ENCODE measurements around the gene CLSTN1. TPM values are rescaled to one million over a fixed set of nuclear protein-coding genes. Genes with fewer than 3 reads are reported as not detected.

Gene CLSTN1
- total RNA-seq, 1 donor from 2014 or later = 127 TPM

DNA sequence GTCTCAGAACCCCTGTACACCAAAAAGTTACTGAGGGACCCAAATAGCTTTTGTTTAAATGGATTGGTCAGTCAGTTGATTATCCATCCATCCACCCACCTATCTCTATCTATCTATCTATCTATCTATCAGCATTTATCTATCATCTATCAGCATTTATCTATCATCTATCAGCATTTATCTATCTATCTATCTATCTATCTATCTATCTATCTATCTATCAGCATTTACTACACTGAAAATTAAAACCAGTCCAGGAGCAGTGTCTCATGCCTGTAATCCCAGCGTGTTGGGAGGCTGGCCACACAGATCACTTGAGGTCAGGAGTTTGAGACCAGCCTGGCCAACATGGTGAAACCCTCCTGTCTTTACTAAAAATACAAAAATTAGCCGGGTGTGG, 47.1 kb downstream of the CLSTN1 start:
- Mint-ChIP-seq H3K4me1 (no peaks in the 10 kb centered on the region), H3K36me3 (peaks cover 15% of the 10 kb centered on the region), H3K27ac (no peak overlapping the region), H3K9me3 (no peaks in the 10 kb centered on the region), H3K27me3 (ENCODE audit: low read depth) (no peaks in the 10 kb centered on the region), H3K4me3 (no peak overlapping the region)
- TF ChIP-seq CTCF (IDR thresholded peaks at IDR 0.05; ENCODE audit: unreplicated experiment) = no peak
- DNase-seq (ENCODE audit: low spot score in 2 of 2, unreplicated experiment in 2 of 2) = no peak

DNA sequence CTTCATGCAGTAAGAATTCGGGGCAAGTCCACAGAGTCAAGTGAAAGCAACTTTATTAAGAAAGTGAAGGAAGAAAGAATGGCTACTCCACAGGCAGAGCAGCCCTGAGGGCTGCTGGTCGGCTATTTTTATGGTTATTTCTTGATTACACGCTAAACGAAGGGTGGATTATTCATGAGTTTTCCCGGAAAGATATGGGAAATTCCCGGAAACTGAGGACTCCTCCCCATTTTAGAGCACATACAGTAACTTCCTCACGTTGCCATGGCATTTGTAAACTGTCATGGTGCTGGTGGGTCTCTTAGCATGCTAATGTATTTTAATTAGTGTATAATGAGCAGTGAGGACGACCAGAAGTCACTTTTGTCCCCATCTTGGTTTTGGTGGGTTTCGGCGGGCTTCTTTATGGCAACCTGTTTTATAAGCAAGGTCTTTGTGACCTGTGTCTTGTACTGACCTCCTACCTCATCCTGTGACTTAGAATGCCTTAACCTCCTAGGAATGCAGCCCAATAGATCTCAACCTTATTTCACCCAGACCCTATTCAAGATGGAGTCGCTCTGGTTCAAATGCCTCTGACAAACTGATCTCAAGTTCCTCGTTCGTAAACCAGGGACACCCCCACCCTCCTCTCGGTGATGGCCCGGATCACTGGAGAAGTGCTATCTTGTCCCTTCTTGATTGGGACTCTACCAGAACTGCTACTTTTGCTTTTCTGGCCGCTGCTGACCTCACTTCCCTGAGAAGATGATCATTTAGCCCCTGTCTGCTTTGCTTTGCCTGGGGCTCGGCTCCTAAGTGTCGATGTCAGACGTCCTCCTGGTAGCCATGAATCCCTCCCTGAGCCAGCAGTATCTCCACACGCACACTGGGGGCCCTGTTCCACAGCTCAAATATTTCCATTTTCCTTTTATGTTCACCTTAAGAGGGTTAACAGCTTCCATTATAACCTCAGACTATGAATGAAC, 48.8 kb downstream of the CLSTN1 start:
- DNase-seq (ENCODE audit: low spot score in 2 of 2, unreplicated experiment in 2 of 2) = no peak
- Mint-ChIP-seq H3K36me3 (peaks cover 15% of the 10 kb centered on the region), H3K4me3 (no peak overlapping the region), H3K27ac (no peak overlapping the region), H3K4me1 (no peaks in the 10 kb centered on the region), H3K9me3 (no peaks in the 10 kb centered on the region), H3K27me3 (ENCODE audit: low read depth) (no peaks in the 10 kb centered on the region)
- no peak for TF ChIP-seq CTCF (IDR thresholded peaks at IDR 0.05; ENCODE audit: unreplicated experiment)

- peaks cover 14% of the 10 kb centered on the region for H3K36me3 Mint-ChIP-seq
- no peaks in the 10 kb centered on the region for H3K4me1 Mint-ChIP-seq
- no peak overlapping the region for H3K27ac Mint-ChIP-seq
- H3K4me3 Mint-ChIP-seq = no peak overlapping the region
- no peaks in the 10 kb centered on the region for H3K9me3 Mint-ChIP-seq
- no peak for DNase-seq (ENCODE audit: low spot score in 2 of 2, unreplicated experiment in 2 of 2)
- TF ChIP-seq CTCF (IDR thresholded peaks at IDR 0.05; ENCODE audit: unreplicated experiment) = no peak
- no peaks in the 10 kb centered on the region for H3K27me3 Mint-ChIP-seq (ENCODE audit: low read depth)
Measured at GRCh38 chr1:9770298-9770697, 53.5 kb downstream of the CLSTN1 start.

DNA sequence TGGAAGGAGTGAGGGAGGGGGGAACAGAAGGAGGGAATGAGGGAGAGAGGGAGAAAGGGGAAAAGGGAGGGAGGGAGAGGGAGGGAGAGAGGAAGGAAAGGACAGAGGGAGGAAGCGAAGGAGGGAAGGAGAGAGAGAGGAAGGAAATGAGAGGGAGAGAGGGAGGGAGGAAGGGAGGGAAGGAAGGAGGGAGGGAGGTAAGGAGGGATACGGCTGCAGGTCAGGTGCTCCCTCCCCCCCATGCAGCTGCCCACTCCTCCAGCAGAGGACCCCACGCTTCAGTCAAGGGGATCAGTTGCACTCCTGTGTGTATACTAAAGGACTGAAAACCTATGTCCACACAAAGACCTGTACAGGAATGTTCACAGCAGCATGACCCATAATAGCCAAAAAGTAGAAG, 54.8 kb downstream of the CLSTN1 start:
- TF ChIP-seq CTCF (IDR thresholded peaks at IDR 0.05; ENCODE audit: unreplicated experiment) = no peak
- Mint-ChIP-seq H3K36me3 (peaks cover 14% of the 10 kb centered on the region), H3K27ac (no peak overlapping the region), H3K27me3 (ENCODE audit: low read depth) (no peaks in the 10 kb centered on the region), H3K9me3 (no peaks in the 10 kb centered on the region), H3K4me3 (no peak overlapping the region), H3K4me1 (no peaks in the 10 kb centered on the region)
- no peak for DNase-seq (ENCODE audit: low spot score in 2 of 2, unreplicated experiment in 2 of 2)

DNA sequence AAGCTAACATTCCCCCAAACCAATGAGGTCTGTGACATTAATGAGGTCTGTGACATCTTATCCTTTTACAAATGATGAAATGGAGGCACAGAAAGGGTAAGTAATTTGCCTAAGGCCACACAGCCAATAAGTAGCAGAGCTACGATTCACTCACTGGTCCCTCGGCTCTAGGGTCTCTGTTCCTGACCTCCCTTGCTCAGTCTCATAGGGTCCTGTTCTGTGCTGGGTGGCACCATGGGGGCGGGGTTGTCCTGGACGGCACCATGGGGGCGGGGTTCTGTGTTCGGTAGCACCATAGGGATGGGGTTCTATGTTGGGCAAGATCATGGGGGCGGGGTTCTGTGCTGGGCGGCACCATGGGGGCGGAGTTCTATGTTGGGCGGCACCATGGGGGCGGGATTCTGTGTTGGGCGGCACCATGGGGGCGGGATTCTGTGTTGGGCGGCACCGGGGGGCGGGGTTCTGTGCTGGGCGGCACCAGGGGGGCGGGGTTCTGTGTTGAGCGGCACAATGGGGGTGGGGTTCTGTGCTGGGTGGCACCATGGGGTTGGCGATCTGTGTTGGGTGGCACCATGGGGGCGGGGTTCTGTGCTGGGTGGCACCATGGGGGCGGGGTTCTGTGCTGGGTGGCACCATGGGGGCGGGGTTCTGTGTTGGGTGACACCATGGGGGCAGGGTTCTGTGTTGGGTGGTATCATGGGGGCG, 55.6 kb downstream of the CLSTN1 start:
- Mint-ChIP-seq H3K36me3 (peaks cover 18% of the 10 kb centered on the region), H3K4me1 (no peaks in the 10 kb centered on the region), H3K27me3 (ENCODE audit: low read depth) (no peaks in the 10 kb centered on the region), H3K9me3 (no peaks in the 10 kb centered on the region), H3K27ac (no peak overlapping the region), H3K4me3 (no peak overlapping the region)
- TF ChIP-seq CTCF (IDR thresholded peaks at IDR 0.05; ENCODE audit: unreplicated experiment) = no peak
- DNase-seq (ENCODE audit: low spot score in 2 of 2, unreplicated experiment in 2 of 2) = no peak

All from mesothelial cell of epicardium (in vitro differentiated cells).